Testis (tissue), 2 donors: ENCODE data around the gene MAP3K4.

Experiments used
- CTCF ChIP-seq, 3 experiments: fragments of 450-650 bp in 2 of 3; fragments of 200-600 bp in 1 of 3; sonication (generic) in 1 of 3; IDR thresholded peaks; one replicate each; pipeline ENCODE4 v1.5.1; 2016 to 2019; ENCODE audit warnings: antibody characterized with exemption in 3 of 3, mild to moderate bottlenecking in 2 of 3, moderate library complexity in 1 of 3
- POLR2A ChIP-seq: fragments of 450-650 bp; IDR thresholded peaks from one replicate; pipeline ENCODE4 v1.6.1; 2017; ENCODE audit warnings: antibody characterized with exemption, mild to moderate bottlenecking, moderate library complexity

- TF ChIP-seq CTCF (IDR thresholded peaks at IDR 0.05) (no peak), POLR2A (no peak)
Measured at GRCh38 chr6:161068321-161068741, 76.8 kb downstream of the MAP3K4 start.
